GM18505 (cell line): Measurements from ENCODE around the gene MAP4.
"Not testable (repeated sequence)": the region's sequence is repeated elsewhere in the genome, so short reads cannot be mapped to it uniquely, and the experiment has no call there.

Experiments
- ATAC-seq: cut with Tn5 transposase; IDR thresholded peaks from one replicate; pipeline ENCODE4 v1.9.1; 2021; ENCODE audit not compliant: unreplicated experiment
- POLR2A ChIP-seq: IDR thresholded peaks from 4 replicates; pipeline ENCODE4 v1.6.1; 2011; ENCODE audit warnings: borderline replicate concordance; ENCODE audit not compliant: insufficient read depth, insufficient read length; ENCODE audit errors: extremely low read depth

Gene MAP4

GRCh38 chr3:47890126-47890827, 125.9 kb downstream of the MAP4 start:
- no peak for TF ChIP-seq POLR2A
- no peak for ATAC-seq

- TF ChIP-seq POLR2A, result no peak
- no peak for ATAC-seq
These were observed 127.0 kb downstream of the MAP4 start for GRCh38 chr3:47888986-47889757.

GRCh38 chr3:47887991-47888390, 128.2 kb downstream of the MAP4 start:
- ATAC-seq, result not testable (repeated sequence)

DNA sequence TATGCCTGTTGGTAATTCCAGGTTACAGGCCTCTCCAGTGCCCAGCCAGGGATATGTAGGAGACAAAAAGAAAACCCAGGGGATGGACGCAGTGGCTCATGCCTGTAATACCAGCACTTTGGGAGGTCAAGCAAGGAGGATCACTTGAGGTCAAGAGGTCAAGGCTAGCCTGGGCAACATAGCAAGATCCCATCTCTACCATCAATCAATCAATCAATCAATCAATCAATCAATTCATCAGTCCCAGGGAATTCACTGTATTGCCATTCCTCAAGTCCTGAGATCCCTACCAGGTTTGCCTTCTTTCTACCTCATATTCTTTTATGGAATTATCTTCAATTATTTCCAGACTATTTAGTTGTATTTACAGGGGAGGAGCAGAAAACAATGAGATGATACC, 131.0 kb downstream of the MAP4 start:
- no peak for ATAC-seq
- TF ChIP-seq POLR2A, result no peak

- ATAC-seq, result no peak
- no peak for TF ChIP-seq POLR2A
These were observed 131.6 kb downstream of the MAP4 start for GRCh38 chr3:47884603-47885002.

- TF ChIP-seq POLR2A, result no peak
- no peak for ATAC-seq
These were observed 133.9 kb downstream of the MAP4 start for GRCh38 chr3:47882338-47882737.

DNA sequence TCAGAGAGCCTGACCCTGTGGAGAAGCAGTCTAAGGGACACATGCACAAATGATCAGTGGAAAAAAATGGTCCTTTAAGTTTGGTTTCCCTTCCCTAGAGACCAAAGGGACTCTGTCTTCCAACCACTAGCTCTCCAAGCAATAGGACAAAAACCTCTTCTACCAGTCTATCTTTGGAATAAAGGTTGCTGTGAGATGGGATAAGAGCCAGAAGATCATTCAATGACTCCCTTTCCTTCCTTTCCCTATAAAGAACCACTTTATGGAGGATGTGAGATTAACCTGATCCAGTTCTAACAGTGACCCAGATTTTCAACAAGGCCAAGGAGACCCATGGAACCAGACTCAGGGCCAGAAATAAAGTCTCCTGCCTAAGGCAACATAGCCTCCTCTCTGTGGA, 138.5 kb downstream of the MAP4 start:
- ATAC-seq, result no peak
- no peak for TF ChIP-seq POLR2A

DNA sequence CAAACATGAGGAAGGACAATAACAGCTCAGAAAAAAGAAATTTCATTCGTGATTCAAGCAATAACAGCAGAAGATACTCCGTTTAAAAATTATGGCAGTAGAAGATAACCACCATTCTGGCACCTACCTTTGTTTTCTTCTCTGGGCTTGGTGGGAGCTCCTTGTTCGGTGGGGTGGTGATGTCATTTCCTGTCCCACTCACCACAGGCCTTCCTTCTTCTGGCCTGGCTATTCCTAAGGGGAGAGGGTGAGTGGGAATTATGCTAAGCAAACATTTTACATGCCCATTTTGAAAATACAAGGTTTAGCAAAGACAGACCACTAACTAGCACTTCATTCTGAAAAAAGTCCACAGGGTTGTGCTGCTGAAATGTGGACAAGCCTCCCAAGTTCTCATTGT, 138.9 kb downstream of the MAP4 start:
- ATAC-seq, result no peak
- TF ChIP-seq POLR2A, result no peak

GRCh38 chr3:47874913-47875312, 141.3 kb downstream of the MAP4 start:
- TF ChIP-seq POLR2A, result no peak
- no peak for ATAC-seq

- no peak for ATAC-seq
- TF ChIP-seq POLR2A, result no peak
These were observed 141.8 kb downstream of the MAP4 start for GRCh38 chr3:47874438-47874837.

- no peak for ATAC-seq
These were observed 143.3 kb downstream of the MAP4 start for GRCh38 chr3:47872916-47873315.

DNA sequence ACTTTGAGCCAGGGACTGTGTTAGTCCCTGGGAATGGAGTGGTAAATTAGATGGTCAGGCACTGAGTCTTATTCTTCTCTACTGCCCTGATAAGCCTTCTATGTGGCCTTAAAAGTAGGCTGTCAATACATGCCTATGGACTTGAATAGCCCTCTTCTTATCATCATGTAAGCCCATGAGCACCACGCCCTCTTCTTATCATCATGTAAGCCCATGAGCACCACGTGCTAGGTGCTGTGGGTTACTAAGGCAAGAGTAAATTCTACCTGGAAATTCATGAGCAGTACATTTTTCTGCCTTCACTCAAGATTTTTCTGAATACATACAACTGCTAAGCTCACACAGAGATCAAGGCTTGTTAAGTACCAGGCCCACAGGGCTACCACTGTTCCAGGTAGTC, 144.8 kb downstream of the MAP4 start:
- TF ChIP-seq POLR2A, result no peak
- no peak for ATAC-seq

More at GRCh38 chr3:47872916-47873315, 143.3 kb downstream of the MAP4 start:
- TF ChIP-seq POLR2A, result no peak

GRCh38 chr3:47870702-47871260, 145.4 kb downstream of the MAP4 start:
- no peak for ATAC-seq
- no peak for TF ChIP-seq POLR2A

DNA sequence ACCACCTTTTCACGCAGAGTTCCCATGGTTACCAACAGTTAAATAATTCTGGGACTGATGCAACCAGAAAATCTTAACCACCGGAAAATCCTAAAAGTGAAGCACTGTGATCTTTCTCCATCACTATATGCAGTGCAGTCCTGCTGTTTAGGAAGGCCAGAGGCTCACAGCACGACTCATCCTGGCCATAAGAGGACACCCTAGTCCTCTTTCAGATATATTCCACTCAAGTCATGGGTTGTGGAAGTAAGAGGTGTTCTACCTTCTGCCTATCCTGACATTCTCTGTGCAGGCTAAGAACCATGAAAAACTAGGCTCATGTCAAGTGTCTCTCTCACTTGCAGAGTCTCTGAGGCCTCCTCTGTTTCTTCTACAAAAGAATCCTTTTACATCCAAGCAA, 146.1 kb downstream of the MAP4 start:
- no peak for ATAC-seq
- TF ChIP-seq POLR2A, result no peak
